SK-N-SH (cell line): ENCODE data around the gene PASK. TPM values are rescaled to one million over a fixed set of nuclear protein-coding genes. Genes with fewer than 3 reads are reported as not detected.

Source experiments
- CTCF ChIA-PET: fragments of 300-600, 350-600 bp; formaldehyde crosslinking; extraction: SDS; loops from one replicate; lab custom pipeline; 2021; lab: Yijun Ruan, JAX
- POLR2A ChIA-PET: fragments of 350-600 bp; sonication (Branson Sonifier 250); formaldehyde crosslinking; extraction: SDS; loops from one replicate; lab custom pipeline; 2020; ENCODE audit warnings: antibody characterized with exemption, inconsistent platforms; lab: Yijun Ruan, JAX
- DNase-seq: peaks from one replicate; pipeline ENCODE4 v3.0.0; 2012
- H2AFZ ChIP-seq: fragments of 200-600 bp; sonication (generic); 2 replicates; pipeline ENCODE4 v1.8.1; 2016; ENCODE audit warnings: antibody characterized with exemption, mild to moderate bottlenecking, low read depth
- H3F3A ChIP-seq: fragments of 200-600 bp; sonication (generic); replicated peaks from 2 replicates; pipeline ENCODE3; 2016; ENCODE audit warnings: antibody characterized with exemption, mild to moderate bottlenecking; ENCODE audit not compliant: insufficient read depth
- H3K27ac ChIP-seq, 2 experiments: fragments of 200-500 bp in 1 of 2; fragments of 200-600 bp in 1 of 2; sonication (Bioruptor generic) in 1 of 2; sonication (generic), shearing (Covaris generic) in 1 of 2; 2 replicates each; pipeline versions ENCODE4 v1.5.1 to v1.6.1; 2014 to 2016; ENCODE audit warnings: low read depth in 2 of 2, inconsistent platforms in 1 of 2, low read length in 1 of 2, mild to moderate bottlenecking in 1 of 2, mixed read lengths in 1 of 2
- H3K27me3 ChIP-seq: fragments of 200-600 bp; sonication (generic), shearing (Covaris generic); 2 replicates; pipeline ENCODE4 v1.6.1; 2016; ENCODE audit warnings: mixed run types; ENCODE audit not compliant: insufficient read depth
- H3K36me3 ChIP-seq, 2 experiments: fragments of 200-500 bp in 1 of 2; fragments of 200-600 bp in 1 of 2; sonication (Bioruptor generic) in 1 of 2; sonication (generic) in 1 of 2; replicated peaks in 1 of 2; 2 replicates each; pipeline versions ENCODE3 to v1.5.1; 2014 to 2016; ENCODE audit warnings: low read length in 1 of 2, mild to moderate bottlenecking in 1 of 2; ENCODE audit not compliant: insufficient read depth in 2 of 2, control insufficient read depth in 1 of 2
- H3K4me1 ChIP-seq, 2 experiments: fragments of 200-500 bp in 1 of 2; fragments of 200-600 bp in 1 of 2; sonication (Bioruptor generic) in 1 of 2; sonication (generic), shearing (Covaris generic) in 1 of 2; 2 replicates each; pipeline versions ENCODE4 v1.5.1 to v1.6.1; 2014 to 2016; ENCODE audit warnings: low read depth in 1 of 2, low read length in 1 of 2, mixed run types in 1 of 2; ENCODE audit not compliant: insufficient read depth in 2 of 2, control insufficient read depth in 1 of 2
- H3K4me2 ChIP-seq: fragments of 200-600 bp; sonication (generic), shearing (Covaris generic); 2 replicates; pipeline ENCODE4 v1.6.1; 2017; ENCODE audit warnings: mixed run types
- H3K4me3 ChIP-seq, 2 experiments: fragments of 200-500 bp in 1 of 2; fragments of 200-600 bp in 1 of 2; sonication (Bioruptor generic) in 1 of 2; sonication (generic), shearing (Covaris generic) in 1 of 2; 2 replicates each; pipeline versions ENCODE4 v1.5.1 to v1.8.1; 2014 to 2016; ENCODE audit warnings: low read depth in 2 of 2, inconsistent platforms in 1 of 2, low read length in 1 of 2, mild to moderate bottlenecking in 1 of 2, mixed read lengths in 1 of 2, moderate library complexity in 1 of 2
- H3K79me2 ChIP-seq: fragments of 200-600 bp; sonication (generic); 2 replicates; pipeline ENCODE4 v1.8.1; 2017; ENCODE audit warnings: mild to moderate bottlenecking; ENCODE audit not compliant: insufficient read depth
- H3K9ac ChIP-seq: fragments of 200-600 bp; sonication (generic); 2 replicates; pipeline ENCODE4 v1.6.1; 2017; ENCODE audit warnings: mixed run types
- H3K9me2 ChIP-seq: fragments of 200-600 bp; sonication (generic); 2 replicates; pipeline ENCODE4 v1.6.1; 2017; ENCODE audit warnings: mixed run types
- H3K9me3 ChIP-seq: fragments of 200-600 bp; sonication (generic); 2 replicates; pipeline ENCODE4 v1.6.1; 2017; ENCODE audit warnings: mixed run types, mild to moderate bottlenecking, moderate library complexity
- H4K20me1 ChIP-seq: fragments of 200-600 bp; sonication (generic); 2 replicates; pipeline ENCODE4 v1.6.1; 2017; ENCODE audit warnings: mild to moderate bottlenecking, mixed run types; ENCODE audit not compliant: insufficient read depth
- CTCF ChIP-seq: fragments of 200-600 bp; sonication (generic); IDR thresholded peaks from 2 replicates; pipeline ENCODE4 v1.6.1; 2017; ENCODE audit warnings: antibody characterized with exemption, mild to moderate bottlenecking, moderate library complexity
- ELF1 ChIP-seq: IDR thresholded peaks from 2 replicates; pipeline ENCODE4 v1.4.0; 2012
- EP300 ChIP-seq, 2 experiments: IDR thresholded peaks; 2 replicates each; pipeline versions ENCODE4 v1.4.0 to v1.6.1; 2012; ENCODE audit warnings: borderline replicate concordance in 1 of 2, low read depth in 1 of 2, low read length in 1 of 2
- FOSL2 ChIP-seq: IDR thresholded peaks from 2 replicates; pipeline ENCODE4 v1.4.0; 2012; ENCODE audit warnings: low read depth, mild to moderate bottlenecking, moderate library complexity, borderline replicate concordance
- GABPA ChIP-seq: IDR thresholded peaks from 2 replicates; pipeline ENCODE4 v1.4.0; 2012; ENCODE audit warnings: low read depth, mild to moderate bottlenecking
- GATA2 ChIP-seq: sonication (generic); formaldehyde crosslinking; IDR thresholded peaks from 2 replicates; pipeline ENCODE4 v1.5.0; 2020; ENCODE audit warnings: mild to moderate bottlenecking, missing genetic modification reagents
- MAX ChIP-seq: IDR thresholded peaks from 2 replicates; pipeline ENCODE4 v1.4.0; 2012; ENCODE audit warnings: low read depth
- NFIC ChIP-seq: IDR thresholded peaks from 2 replicates; pipeline ENCODE4 v1.4.0; 2012; ENCODE audit warnings: borderline replicate concordance
- POLR2AphosphoS5 ChIP-seq: IDR thresholded peaks from 2 replicates; pipeline ENCODE4 v1.6.1; 2012; ENCODE audit warnings: low read depth, low read length
- RAD21 ChIP-seq: IDR thresholded peaks from 2 replicates; pipeline ENCODE4 v1.6.1; 2012; ENCODE audit warnings: mild to moderate bottlenecking, low read length
- REST ChIP-seq: IDR thresholded peaks from 2 replicates; pipeline ENCODE4 v1.6.1; 2012; ENCODE audit warnings: mild to moderate bottlenecking, low read depth, low read length, moderate library complexity
- SIN3A ChIP-seq: IDR thresholded peaks from 2 replicates; pipeline ENCODE4 v1.6.1; 2012; ENCODE audit warnings: low read depth, mild to moderate bottlenecking, low read length, moderate library complexity, borderline replicate concordance
- YY1 ChIP-seq: IDR thresholded peaks from 2 replicates; pipeline ENCODE4 v1.4.0; 2012; ENCODE audit warnings: low read depth, mild to moderate bottlenecking
- ZBTB33 ChIP-seq: IDR thresholded peaks from 2 replicates; pipeline ENCODE4 v1.4.0; 2012; ENCODE audit warnings: low read depth, borderline replicate concordance
- WGBS: methylation state at CpG from one replicate; pipeline ENCODE4 v1.1.6; 2017; ENCODE audit warnings: low lambda C conversion rate; 5-methylcytosine and 5-hydroxymethylcytosine counted together
- polyA plus RNA-seq, 3 experiments: library from polyadenylated mRNA; depleted of rRNA; stranded (reverse); fragments of >200 nt; gene quantifications; 2 replicates each; pipeline ENCODE4 v1.2.3, GENCODE V29; 2012
- TF ChIP-seq, protein P1 (sequence below): IDR thresholded peaks from 2 replicates; pipeline ENCODE4 v1.4.0; 2012; ENCODE audit warnings: low read depth, borderline replicate concordance
- TF ChIP-seq, protein P2 (sequence below): IDR thresholded peaks from 2 replicates; pipeline ENCODE4; 2012
- TF ChIP-seq, protein P3 (sequence below): fragments of 150-350 bp; IDR thresholded peaks from 2 replicates; pipeline ENCODE4 v1.6.1; 2017; ENCODE audit warnings: antibody characterized with exemption, low read length, low read depth, borderline replicate concordance

The PASK gene
- polyA plus RNA-seq, 1 of the 3 experiments (the other 2 are of a cell fraction) = 6.3 TPM

DNA sequence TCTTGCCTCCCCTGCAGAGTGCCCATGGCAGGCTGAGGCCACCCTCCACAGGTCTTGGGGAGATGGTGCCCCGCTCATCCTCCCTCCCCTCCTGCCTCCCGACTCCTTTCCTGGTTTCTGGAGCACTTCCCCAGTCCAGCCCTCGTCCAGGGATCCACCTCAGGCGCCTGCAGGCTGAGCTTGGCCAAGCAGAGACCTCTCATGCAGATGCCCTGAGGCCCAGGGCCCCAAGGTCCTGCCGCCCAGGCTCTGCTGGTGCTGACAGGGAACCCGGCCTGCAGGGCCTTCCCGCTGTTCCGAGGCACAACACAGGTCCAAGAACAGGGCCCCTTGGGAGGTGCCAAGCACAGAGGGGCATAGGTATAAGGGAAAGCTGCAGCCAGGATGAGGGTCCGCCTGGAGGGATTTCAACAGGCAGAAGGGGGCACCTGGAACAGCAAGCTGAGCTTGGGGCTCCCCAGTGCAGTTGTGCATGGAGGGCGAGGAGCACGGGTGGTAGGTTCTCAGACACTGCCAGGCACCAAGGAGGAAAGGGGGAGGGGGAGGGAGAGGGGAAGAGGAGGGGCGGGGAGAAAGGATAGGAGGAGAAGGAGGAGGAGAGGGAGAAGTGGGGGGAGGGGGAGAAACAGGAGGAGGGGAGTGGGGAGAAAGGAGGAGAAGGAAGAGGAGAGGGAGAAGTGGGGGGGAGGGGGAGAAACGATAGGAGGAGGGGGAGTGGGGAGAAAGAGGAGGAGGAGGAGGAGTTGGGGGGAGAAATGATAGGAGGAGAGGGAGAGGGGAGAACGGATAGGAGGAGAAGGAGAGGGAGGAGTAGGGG is 38.0 kb upstream of the PASK start:
- TF ChIP-seq, protein P1, sequence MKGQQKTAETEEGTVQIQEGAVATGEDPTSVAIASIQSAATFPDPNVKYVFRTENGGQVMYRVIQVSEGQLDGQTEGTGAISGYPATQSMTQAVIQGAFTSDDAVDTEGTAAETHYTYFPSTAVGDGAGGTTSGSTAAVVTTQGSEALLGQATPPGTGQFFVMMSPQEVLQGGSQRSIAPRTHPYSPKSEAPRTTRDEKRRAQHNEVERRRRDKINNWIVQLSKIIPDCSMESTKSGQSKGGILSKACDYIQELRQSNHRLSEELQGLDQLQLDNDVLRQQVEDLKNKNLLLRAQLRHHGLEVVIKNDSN = no peak
- no peak for TF ChIP-seq POLR2AphosphoS5
- no peak for TF ChIP-seq GABPA
- TF ChIP-seq REST = no peak
- TF ChIP-seq EP300 (IDR thresholded peaks at IDR 0.05; ENCODE audit: borderline replicate concordance in 1 of 2, low read depth in 1 of 2, low read length in 1 of 2) = no peak
- TF ChIP-seq YY1 = no peak
- TF ChIP-seq NFIC = no peak
- TF ChIP-seq GATA2 (CRISPR knock-in tag) = no peak
- TF ChIP-seq FOSL2 = no peak
- TF ChIP-seq CTCF = no peak
- TF ChIP-seq, protein P2, sequence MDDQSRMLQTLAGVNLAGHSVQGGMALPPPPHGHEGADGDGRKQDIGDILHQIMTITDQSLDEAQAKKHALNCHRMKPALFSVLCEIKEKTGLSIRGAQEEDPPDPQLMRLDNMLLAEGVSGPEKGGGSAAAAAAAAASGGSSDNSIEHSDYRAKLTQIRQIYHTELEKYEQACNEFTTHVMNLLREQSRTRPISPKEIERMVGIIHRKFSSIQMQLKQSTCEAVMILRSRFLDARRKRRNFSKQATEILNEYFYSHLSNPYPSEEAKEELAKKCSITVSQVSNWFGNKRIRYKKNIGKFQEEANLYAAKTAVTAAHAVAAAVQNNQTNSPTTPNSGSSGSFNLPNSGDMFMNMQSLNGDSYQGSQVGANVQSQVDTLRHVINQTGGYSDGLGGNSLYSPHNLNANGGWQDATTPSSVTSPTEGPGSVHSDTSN = no peak
- TF ChIP-seq MAX = no peak
- no peak for TF ChIP-seq ZBTB33
- TF ChIP-seq SIN3A = no peak
- TF ChIP-seq, protein P3, sequence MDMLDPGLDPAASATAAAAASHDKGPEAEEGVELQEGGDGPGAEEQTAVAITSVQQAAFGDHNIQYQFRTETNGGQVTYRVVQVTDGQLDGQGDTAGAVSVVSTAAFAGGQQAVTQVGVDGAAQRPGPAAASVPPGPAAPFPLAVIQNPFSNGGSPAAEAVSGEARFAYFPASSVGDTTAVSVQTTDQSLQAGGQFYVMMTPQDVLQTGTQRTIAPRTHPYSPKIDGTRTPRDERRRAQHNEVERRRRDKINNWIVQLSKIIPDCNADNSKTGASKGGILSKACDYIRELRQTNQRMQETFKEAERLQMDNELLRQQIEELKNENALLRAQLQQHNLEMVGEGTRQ = no peak
- no peak for TF ChIP-seq RAD21
- TF ChIP-seq ELF1 = no peak
- Histone ChIP-seq H3K4me1 (no peaks in the 10 kb centered on the region), H3K79me2 (no peaks in the 10 kb centered on the region), H3K9ac (no peak overlapping the region), H3K4me2 (no peak overlapping the region), H4K20me1 (no peaks in the 10 kb centered on the region), H3K9me3 (no peaks in the 10 kb centered on the region), H3K27ac (no peak overlapping the region), H3K4me3 (no peak overlapping the region), H3K36me3 (peaks cover 0 to 4% of the 10 kb centered on the region in 2 experiments), H3K27me3 (no peaks in the 10 kb centered on the region), H3K9me2 (no peaks in the 10 kb centered on the region), H2AFZ (no peak overlapping the region), H3F3A (no peaks in the 10 kb centered on the region)
- WGBS = 70% methylated on average over 10 of the region's 14 CpGs
- DNase-seq = no peak
- ChIA-PET CTCF (interaction anchor here (1.3 kb wide), 1 partner anchor 11 kb away, joined by 3 read pairs; no protein-coding TSS in a partner anchor), POLR2A (no interaction called here)
